GM12801 (cell line): ENCODE results near the gene MDGA2.

Source experiments
- TF ChIP-seq, protein P1 (sequence below): IDR thresholded peaks from one replicate; pipeline ENCODE4 v1.5.1; 2011; ENCODE audit warnings: control low read depth; ENCODE audit not compliant: insufficient read length; ENCODE audit errors: extremely low read depth

The MDGA2 gene

DNA sequence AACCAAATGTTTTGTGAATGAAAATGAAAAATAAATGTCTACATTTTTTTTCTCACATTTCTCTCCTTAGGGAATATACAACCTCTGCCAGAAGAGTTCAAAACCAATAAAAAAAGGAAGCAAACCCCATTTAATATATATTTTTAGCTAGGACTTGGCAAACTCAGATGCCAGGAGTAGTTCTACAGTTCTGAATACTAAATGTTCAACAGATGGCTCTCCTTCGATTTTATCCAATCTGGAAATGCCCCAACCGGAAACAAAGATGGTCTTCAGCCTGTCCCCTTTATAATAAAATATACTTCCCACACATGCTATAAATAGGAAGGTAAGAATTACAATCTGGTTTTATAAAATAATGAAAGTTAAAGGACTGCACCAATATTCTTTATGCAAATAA, 330.4 kb downstream of the MDGA2 start:
- TF ChIP-seq, protein P1, sequence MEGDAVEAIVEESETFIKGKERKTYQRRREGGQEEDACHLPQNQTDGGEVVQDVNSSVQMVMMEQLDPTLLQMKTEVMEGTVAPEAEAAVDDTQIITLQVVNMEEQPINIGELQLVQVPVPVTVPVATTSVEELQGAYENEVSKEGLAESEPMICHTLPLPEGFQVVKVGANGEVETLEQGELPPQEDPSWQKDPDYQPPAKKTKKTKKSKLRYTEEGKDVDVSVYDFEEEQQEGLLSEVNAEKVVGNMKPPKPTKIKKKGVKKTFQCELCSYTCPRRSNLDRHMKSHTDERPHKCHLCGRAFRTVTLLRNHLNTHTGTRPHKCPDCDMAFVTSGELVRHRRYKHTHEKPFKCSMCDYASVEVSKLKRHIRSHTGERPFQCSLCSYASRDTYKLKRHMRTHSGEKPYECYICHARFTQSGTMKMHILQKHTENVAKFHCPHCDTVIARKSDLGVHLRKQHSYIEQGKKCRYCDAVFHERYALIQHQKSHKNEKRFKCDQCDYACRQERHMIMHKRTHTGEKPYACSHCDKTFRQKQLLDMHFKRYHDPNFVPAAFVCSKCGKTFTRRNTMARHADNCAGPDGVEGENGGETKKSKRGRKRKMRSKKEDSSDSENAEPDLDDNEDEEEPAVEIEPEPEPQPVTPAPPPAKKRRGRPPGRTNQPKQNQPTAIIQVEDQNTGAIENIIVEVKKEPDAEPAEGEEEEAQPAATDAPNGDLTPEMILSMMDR, result no peak

DNA sequence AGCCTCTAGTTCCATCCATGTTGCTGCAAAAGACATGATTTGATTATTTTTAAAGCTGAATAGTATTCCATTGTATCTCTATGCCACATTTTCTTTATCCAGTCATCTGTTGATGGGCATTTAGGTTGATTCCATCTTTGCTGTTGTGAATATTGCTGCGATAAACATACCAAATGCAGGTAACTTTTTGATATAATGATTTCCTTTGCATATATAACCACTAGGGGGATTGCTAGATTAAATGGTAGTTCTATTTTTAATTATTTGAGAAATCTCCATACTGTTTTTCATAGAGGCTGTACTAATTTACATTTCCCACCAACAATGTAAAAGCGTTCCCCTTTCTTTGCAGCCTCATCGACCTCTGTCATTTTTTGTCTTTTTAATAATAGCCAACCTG, 342.5 kb downstream of the MDGA2 start:
- TF ChIP-seq, protein P1, result no peak

DNA sequence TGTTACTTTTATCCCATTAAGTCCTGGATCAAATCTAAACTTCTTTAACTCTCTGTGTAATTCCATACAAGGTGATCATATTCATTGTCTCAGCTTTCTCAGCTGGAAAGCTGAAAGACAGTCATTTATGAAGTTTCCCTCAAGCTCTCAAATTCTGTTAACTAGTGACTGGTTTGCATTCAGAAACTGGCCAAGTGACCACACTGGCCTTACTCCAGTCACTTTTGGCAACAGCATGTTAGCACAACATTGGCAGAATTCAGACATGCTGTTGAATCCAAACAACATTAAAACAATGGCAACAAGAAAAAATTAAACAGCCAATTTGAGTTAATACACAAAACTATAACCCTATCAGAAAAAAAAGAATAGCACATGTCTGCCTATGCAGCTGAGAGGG, 343.3 kb downstream of the MDGA2 start:
- TF ChIP-seq, protein P1, result no peak

DNA sequence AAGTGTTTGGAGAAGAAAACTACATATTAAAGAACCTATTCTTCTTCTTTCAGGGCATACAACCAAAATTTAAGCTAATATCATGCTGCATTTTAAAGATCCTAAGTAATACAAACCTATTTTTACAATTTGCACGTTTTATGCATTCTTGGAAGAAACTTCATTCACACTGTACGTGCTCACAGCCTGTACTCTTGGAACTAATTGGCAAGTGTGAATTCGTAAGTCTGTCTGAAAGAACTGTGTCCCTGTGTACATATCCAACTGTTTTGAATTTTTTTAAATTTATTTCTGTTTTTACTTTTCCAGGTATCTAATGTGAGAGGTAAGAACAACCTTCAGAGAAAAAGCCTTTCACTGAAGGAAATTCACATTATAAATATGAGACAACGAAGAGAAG, 347.0 kb downstream of the MDGA2 start:
- TF ChIP-seq, protein P1, result no peak

DNA sequence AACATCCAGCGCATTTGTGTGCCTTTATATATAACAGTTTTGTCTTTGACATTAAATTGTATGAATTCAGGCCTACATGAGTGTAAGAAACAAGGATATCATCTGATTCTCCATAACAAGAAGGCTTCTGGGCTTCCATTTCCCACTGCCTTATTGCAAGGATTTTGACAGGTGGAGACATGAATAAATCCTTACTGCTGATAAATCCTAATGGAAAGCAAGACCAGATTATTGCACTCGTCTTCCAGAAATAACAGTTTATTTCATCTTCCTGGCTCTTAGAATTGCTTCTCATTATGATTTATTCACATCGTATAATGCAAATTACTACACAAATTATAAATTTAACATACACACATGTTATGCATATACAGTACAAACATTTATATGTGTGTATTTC, 348.1 kb downstream of the MDGA2 start:
- TF ChIP-seq, protein P1, result no peak

DNA sequence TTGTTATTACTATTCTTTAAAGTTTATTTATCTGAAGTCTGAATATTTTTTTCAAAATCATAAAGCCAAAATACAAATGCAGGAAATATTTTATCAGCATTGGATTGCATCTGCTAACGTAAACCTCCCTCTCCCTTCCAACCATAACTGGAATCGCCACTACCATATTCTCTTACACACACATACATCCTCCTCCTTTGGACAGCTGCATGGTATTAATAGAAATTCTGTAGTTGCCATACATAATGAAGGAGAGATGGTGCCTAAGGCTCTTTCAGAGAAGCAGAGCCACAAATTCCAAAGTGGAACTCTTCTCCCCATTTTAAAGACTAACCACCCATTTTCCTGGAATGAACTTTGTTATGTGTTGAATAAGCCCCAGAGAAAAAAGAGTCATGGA, 352.7 kb downstream of the MDGA2 start:
- TF ChIP-seq, protein P1, result no peak

DNA sequence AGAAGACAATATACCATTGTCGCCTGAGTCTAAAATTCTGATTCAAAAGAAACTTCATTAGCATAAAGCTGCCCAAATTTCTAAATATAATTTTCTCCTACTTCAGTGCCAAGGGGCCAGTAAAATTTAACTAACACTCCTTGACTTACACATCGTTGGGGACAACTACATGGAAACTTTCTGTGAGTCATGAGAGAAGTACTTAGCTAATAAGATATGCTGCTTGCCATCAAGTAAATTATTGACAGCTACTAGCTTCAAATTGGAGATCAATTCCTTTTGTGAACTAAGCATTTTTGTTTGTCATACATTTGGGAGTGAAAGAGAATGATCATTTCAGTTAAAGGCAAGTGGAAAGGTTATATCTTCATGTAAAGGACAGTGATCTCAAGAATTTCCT, 373.3 kb downstream of the MDGA2 start:
- TF ChIP-seq, protein P1, result no peak

DNA sequence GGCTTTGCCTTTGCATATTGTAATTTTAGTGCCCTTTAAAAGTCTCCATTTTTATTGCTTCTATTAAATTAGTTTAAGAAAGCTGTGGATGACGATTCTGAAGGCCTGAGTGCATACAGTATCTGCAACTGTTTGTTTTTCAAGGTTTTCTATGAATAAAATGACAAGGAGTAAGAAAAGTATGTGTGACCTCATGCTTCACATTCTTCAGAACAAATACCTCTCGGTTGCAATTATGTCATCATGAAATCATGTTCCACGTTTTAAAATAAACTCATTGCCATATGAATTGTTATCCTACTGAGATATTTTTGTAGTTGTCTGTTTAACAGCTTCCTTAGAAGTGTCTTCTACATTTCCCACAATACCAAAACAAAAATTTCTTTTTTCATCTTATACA, 374.6 kb downstream of the MDGA2 start:
- TF ChIP-seq, protein P1, result no peak
